Endodermal cell (in vitro differentiated cells): ENCODE measurements around the gene DHH. TPM values are rescaled to one million over a fixed set of nuclear protein-coding genes. Genes with fewer than 3 reads are reported as not detected.

Experiments
- DNase-seq: peaks from one replicate; pipeline ENCODE4 v3.0.0-alpha.2; 2017
- H3K27ac ChIP-seq: 2 replicates; pipeline ENCODE4 v1.5.1; 2013; ENCODE audit warnings: mild to moderate bottlenecking, low read depth, low read length, moderate library complexity
- H3K27me3 ChIP-seq: 2 replicates; pipeline ENCODE4 v1.6.1; 2013; ENCODE audit warnings: mild to moderate bottlenecking, low read length, moderate library complexity; ENCODE audit not compliant: insufficient read depth, control insufficient read depth, poor library complexity, severe bottlenecking
- H3K36me3 ChIP-seq: 2 replicates; pipeline ENCODE4 v1.7.0; 2013; ENCODE audit warnings: mild to moderate bottlenecking, low read length, moderate library complexity; ENCODE audit not compliant: control insufficient read depth, insufficient read depth
- H3K4me1 ChIP-seq: one replicate; pipeline ENCODE4 v1.7.0; 2013; ENCODE audit warnings: low read length; ENCODE audit not compliant: control insufficient read depth, insufficient read depth
- H3K4me3 ChIP-seq: 2 replicates; pipeline ENCODE4 v1.5.1; 2013; ENCODE audit warnings: mild to moderate bottlenecking, low read length, moderate library complexity
- H3K9ac ChIP-seq: 2 replicates; pipeline ENCODE4 v1.6.1; 2013; ENCODE audit warnings: mild to moderate bottlenecking, low read length, moderate library complexity; ENCODE audit not compliant: poor library complexity, severe bottlenecking; ENCODE audit errors: extremely low read depth
- H3K9me3 ChIP-seq: 2 replicates; pipeline ENCODE4 v1.6.1; 2013; ENCODE audit warnings: mild to moderate bottlenecking, low read length, moderate library complexity; ENCODE audit not compliant: control insufficient read depth
- H3K27ac Mint-ChIP-seq: 2 replicates; pipeline ENCODE4 v1.8.0; 2020; ENCODE audit warnings: mixed read lengths
- H3K27me3 Mint-ChIP-seq: 2 replicates; pipeline ENCODE4 v1.8.0; 2021; ENCODE audit warnings: mild to moderate bottlenecking, mixed read lengths; ENCODE audit not compliant: insufficient read depth
- H3K36me3 Mint-ChIP-seq: 2 replicates; pipeline ENCODE4 v1.8.0; 2020; ENCODE audit warnings: low read depth, mixed read lengths
- H3K4me1 Mint-ChIP-seq: 2 replicates; pipeline ENCODE4 v1.8.0; 2020; ENCODE audit warnings: mixed read lengths
- H3K4me3 Mint-ChIP-seq: 2 replicates; pipeline ENCODE4 v1.8.0; 2020; ENCODE audit warnings: mild to moderate bottlenecking, moderate library complexity, mixed read lengths
- H3K9me3 Mint-ChIP-seq: 2 replicates; pipeline ENCODE4 v1.8.0; 2020; ENCODE audit warnings: mild to moderate bottlenecking, mixed read lengths
- CTCF ChIP-seq: fragments of 200-600 bp; sonication (generic); conservative IDR thresholded peaks from 2 replicates; pipeline ENCODE4 v1.5.0; 2021; ENCODE audit warnings: antibody characterized with exemption, mild to moderate bottlenecking
- WGBS, 2 experiments: methylation state at CpG; one replicate each; pipeline versions ENCODE4 v1.1.5 to v1.1.7; 2013; ENCODE audit warnings: missing lambda C conversion rate in 2 of 2, mixed read lengths in 1 of 2; ENCODE audit not compliant: insufficient coverage in 1 of 2, insufficient read length in 1 of 2; 5-methylcytosine and 5-hydroxymethylcytosine counted together
- total RNA-seq, 2 donors: library from RNA; stranded (reverse); fragmentation: NEBNext Ultra II Directional in 1 of 2; extraction: Animal tissue kit (Norgen Biotek cat#: 25700) in 1 of 2; gene quantifications; 2 replicates in 1 of 2; 3 replicates in 1 of 2; pipeline ENCODE4 v1.2.1, GENCODE V29; 2021

DHH gene
- total RNA-seq, 2 donors from 2014 or later, result 0.15 to 0.51 TPM

DNA sequence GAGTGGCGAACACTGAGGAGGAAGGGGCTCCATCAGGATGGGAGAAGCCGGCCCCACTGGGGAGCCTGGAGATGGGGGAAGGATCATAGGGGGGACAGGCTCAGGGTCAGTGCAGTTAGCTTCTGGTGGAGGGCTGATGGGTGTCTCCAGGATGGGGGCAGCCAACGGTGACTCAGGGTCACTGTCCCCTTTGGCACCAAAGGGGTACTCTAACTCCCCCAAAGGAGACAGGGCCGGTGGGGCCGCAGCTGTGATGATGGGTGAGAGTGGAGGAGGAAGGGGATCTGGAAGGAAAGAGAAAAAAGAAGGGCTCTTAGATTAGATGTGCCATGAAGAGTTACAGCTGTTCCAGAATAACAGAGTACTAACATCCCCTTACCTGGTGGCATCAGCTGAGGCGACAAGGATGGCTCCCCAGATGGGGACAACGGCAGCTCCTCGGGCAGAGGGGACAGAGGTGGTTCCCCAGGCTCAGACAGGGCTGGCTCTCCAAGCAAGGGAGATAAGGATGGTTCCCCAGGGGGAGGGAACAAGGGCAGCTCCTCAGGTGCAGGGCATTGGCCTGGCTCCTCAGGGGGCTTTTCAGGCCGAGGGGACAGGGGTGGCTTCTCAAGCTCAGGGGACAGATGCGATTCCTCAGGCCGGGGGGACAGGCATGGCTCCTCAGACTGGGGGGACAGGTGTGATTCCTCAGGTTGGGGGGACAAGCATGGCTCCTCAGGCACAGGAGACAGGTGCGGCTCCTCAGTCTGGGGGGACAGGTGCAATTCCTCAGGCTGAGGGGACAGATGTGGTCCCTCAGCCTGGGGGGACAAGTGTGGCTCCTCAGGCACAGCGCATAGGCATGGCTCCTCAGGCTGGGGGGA is 43.9 kb downstream of the DHH start:
- H3K27me3 Mint-ChIP-seq, result no peaks in the 10 kb centered on the region
- no peak for DNase-seq
- peaks cover 92% of the 10 kb centered on the region for H3K36me3 Mint-ChIP-seq
- no peak overlapping the region for H3K9ac ChIP-seq
- TF ChIP-seq CTCF, result no peak
- H3K9me3 Mint-ChIP-seq, result no peaks in the 10 kb centered on the region
- no peaks in the 10 kb centered on the region for H3K27me3 ChIP-seq
- H3K9me3 ChIP-seq, result no peaks in the 10 kb centered on the region
- no peak overlapping the region for H3K27ac ChIP-seq
- peaks cover 4% of the 10 kb centered on the region for H3K4me1 Mint-ChIP-seq
- H3K27ac Mint-ChIP-seq, result no peak overlapping the region
- 95 to 96% methylated on average over 8 to 13 of the region's 13 CpGs for WGBS, 2 experiments
- H3K4me3 Mint-ChIP-seq, result no peak overlapping the region
- H3K4me1 ChIP-seq, result no peaks in the 10 kb centered on the region
- peaks cover 97% of the 10 kb centered on the region for H3K36me3 ChIP-seq
- H3K4me3 ChIP-seq, result no peak overlapping the region

GRCh38 chr12:49049566-49050224 is 44.9 kb downstream of the DHH start:
- no peak overlapping the region for H3K27ac ChIP-seq
- no peak for DNase-seq
- no peaks in the 10 kb centered on the region for H3K4me1 ChIP-seq
- H3K9me3 ChIP-seq, result no peaks in the 10 kb centered on the region
- WGBS, 2 experiments, result 94 to 96% methylated on average over 14 to 20 of the region's 20 CpGs
- Mint-ChIP-seq H3K27me3 (no peaks in the 10 kb centered on the region), H3K36me3 (peaks cover 90% of the 10 kb centered on the region), H3K4me3 (no peak overlapping the region), H3K4me1 (no peaks in the 10 kb centered on the region), H3K27ac (no peak overlapping the region), H3K9me3 (no peaks in the 10 kb centered on the region)
- no peak overlapping the region for H3K9ac ChIP-seq
- no peak for TF ChIP-seq CTCF
- no peaks in the 10 kb centered on the region for H3K27me3 ChIP-seq
- H3K4me3 ChIP-seq, result no peak overlapping the region
- H3K36me3 ChIP-seq, result peaks cover 98% of the 10 kb centered on the region

- Mint-ChIP-seq H3K4me1 (no peaks in the 10 kb centered on the region), H3K36me3 (peaks cover 90% of the 10 kb centered on the region), H3K27ac (no peak overlapping the region), H3K4me3 (no peak overlapping the region), H3K9me3 (no peaks in the 10 kb centered on the region), H3K27me3 (no peaks in the 10 kb centered on the region)
- H3K27me3 ChIP-seq, result no peaks in the 10 kb centered on the region
- no peak overlapping the region for H3K9ac ChIP-seq
- H3K36me3 ChIP-seq, result peaks cover 96% of the 10 kb centered on the region
- no peak overlapping the region for H3K4me3 ChIP-seq
- no peak overlapping the region for H3K27ac ChIP-seq
- WGBS, 2 experiments, result 97 to 98% methylated on average over 9 to 10 of the region's 10 CpGs
- DNase-seq, result no peak
- no peaks in the 10 kb centered on the region for H3K9me3 ChIP-seq
- no peak for TF ChIP-seq CTCF
- H3K4me1 ChIP-seq, result no peaks in the 10 kb centered on the region
Observed at GRCh38 chr12:49048953-49049352, 45.6 kb downstream of the DHH start.
